ENCODE measurements around the gene RPS27L. TPM values are rescaled to one million over a fixed set of nuclear protein-coding genes. Genes with fewer than 3 reads are reported as not detected.

The RPS27L gene
- 42.6 and 193 TPM in 2 replicates for total RNA-seq (2014; rRNA removed; shearing (Covaris generic); ENCODE audit: low replicate concordance)

DNA sequence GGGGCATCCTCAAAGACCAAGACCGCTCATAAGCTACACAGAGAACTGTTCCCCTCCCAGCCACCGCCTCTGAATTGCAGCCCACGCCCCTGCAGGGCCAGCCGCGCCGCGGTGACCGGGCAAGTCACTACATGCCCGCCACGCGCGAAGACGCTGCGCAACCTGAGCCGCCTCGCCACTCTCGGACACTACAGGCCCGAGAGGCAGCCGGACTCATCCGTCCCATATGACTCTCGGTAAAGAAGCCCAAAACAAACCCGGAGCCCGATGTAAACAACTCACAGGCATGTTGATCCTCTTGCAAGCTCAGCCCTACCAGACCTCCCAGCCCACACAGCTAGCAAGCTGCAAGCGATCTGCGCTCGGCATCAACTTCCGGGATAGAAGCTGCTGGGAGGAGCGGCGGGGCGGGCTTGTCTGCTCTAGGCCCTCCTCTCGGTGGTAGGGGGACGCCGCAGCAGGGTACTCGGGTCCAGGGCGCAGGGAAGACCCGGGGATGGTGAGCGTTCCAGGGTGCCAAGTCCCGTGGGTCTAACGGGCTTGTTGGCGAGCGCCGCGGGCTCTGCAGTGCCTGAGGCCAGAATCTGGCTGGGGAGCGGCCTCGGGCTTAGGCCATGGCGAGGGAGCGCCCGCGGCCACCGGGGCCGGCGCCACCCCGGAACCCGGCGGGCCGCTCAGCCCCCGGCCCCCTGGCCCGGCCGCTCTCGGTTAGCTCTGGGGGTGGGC lies at the start of gene RPS27L:
TSS of gene RPS27L (minus strand) at position 360 of the 726 bp plus-strand sequence. CDS start at position 288, 72 bp downstream.
- peak; percentile 95 for DNase-seq
- Histone ChIP-seq H3K9me3 (no peaks in the 10 kb centered on the region), H3K4me3 (peak within 1 kb of the TSS; percentile 80), H3K36me3 (peaks cover 21% of the 10 kb centered on the region), H3K27me3 (no peaks in the 10 kb centered on the region)

DNA sequence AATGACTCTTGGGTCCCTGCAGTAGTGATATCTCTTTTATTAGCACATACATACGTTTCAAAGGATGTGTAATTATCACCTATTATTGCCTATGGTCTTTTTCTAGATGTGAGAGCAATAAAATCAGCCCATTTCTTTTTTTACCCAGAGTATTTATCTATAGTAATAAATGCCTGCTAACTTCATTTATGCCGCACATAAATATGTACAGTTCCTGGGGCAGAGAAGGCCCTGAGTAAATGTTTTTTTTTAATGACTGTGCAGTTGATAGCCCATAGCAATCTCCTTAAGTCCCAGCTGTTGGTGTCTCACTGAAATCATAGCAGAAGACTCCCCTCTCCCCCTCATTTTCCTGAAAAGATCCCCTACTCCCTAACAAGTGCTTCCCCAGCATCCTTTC lies 48.8 kb upstream of the RPS27L start:
- Histone ChIP-seq H3K36me3 (no peaks in the 10 kb centered on the region), H3K9me3 (no peaks in the 10 kb centered on the region), H3K27me3 (no peaks in the 10 kb centered on the region), H3K4me3 (no peak overlapping the region)
- DNase-seq: no peak

- no peak overlapping the region for H3K4me3 ChIP-seq
- DNase-seq: no peak
- H3K36me3 ChIP-seq: no peaks in the 10 kb centered on the region
- no peaks in the 10 kb centered on the region for H3K9me3 ChIP-seq
- H3K27me3 ChIP-seq: no peaks in the 10 kb centered on the region
Measured at GRCh38 chr15:63203451-63204090, 46.3 kb upstream of the RPS27L start.

DNA sequence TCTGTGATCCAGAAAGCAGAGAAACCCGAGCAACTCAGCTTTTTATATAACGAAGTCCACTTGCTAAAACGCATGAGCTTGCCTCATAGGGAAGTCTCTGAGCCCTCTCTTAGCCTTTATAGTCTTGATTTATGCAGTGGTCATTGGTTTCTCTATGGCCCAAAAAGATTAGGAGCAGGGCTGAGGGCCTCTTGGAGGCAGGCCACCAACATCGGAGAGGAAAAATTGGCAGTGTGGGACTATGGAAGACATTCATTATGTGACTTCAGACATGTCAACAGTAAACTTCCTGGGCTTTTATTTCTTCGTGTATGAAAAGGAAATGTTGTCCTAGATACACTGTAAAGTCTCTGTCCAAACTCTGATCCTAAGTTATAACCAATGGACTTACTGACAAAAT lies 45.6 kb upstream of the RPS27L start:
- DNase-seq: no peak
- Histone ChIP-seq H3K36me3 (no peaks in the 10 kb centered on the region), H3K27me3 (no peaks in the 10 kb centered on the region), H3K4me3 (no peak overlapping the region), H3K9me3 (no peaks in the 10 kb centered on the region)

GRCh38 chr15:63200464-63201249 lies 43.4 kb upstream of the RPS27L start:
- Histone ChIP-seq H3K27me3 (no peaks in the 10 kb centered on the region), H3K36me3 (no peaks in the 10 kb centered on the region), H3K9me3 (no peaks in the 10 kb centered on the region), H3K4me3 (no peak overlapping the region)
- DNase-seq: no peak

DNA sequence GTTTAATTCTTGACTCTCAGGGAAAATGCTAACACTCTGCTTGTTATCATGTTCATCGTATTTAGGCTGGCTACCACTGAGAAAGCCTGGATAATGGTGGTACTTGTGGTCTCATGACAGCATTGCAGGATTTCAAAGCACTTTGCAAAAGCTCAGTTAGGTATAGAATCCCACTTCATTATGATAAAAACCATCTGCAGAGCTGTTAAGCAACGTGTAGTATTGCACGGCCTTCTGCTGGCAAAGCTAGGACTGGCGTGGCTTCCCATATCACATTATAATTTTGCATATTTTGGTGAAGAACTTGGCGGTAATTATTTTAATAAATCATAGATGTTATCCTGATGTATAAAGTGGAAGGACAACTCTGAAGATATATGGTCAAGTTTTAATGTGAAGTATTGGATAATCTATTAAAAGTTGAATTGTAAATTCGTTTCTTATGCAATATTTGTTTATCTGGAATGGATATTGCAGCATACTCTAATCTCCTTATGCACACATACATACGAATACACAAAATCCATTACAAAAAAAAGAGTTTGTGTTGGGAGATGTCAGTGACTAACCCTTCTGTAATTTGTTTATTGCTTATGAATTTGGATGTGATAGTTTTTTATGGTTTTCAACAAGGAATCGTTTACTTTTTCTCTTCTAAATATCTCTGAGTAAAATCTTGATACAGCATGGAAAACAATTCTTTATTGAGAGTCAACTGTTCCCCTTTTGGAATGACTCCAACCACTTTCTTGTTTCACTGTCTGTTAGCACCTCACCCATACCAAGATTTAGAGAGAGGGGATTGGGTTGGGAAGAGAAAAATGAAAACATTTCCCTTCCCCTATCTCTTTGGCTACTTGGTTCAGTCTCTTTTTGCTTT lies 41.3 kb upstream of the RPS27L start:
- H3K4me3 ChIP-seq: no peak overlapping the region
- no peaks in the 10 kb centered on the region for H3K36me3 ChIP-seq
- no peaks in the 10 kb centered on the region for H3K9me3 ChIP-seq
- no peaks in the 10 kb centered on the region for H3K27me3 ChIP-seq
- no peak for DNase-seq

DNA sequence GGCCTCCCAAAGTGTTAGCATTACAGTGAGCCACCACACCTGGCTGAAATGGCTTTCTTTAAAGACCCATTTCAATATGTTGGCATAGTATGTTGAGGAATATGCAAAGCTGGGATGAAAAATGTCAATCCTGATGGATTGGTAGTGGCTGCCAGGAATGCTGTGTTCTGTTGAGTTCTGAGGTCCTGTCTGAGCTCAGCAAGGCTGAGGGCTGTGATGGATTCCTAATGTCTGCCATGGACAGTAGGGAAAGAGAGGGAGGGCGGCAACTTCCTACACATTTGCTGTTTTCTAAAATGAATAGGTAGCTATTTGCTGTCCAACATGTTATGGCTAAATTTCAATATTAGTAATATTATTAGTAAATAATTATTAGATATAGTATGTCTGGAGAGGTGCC lies 40.3 kb upstream of the RPS27L start:
- H3K27me3 ChIP-seq: no peaks in the 10 kb centered on the region
- no peak for DNase-seq
- no peaks in the 10 kb centered on the region for H3K36me3 ChIP-seq
- H3K9me3 ChIP-seq: no peaks in the 10 kb centered on the region
- H3K4me3 ChIP-seq: no peak overlapping the region

DNA sequence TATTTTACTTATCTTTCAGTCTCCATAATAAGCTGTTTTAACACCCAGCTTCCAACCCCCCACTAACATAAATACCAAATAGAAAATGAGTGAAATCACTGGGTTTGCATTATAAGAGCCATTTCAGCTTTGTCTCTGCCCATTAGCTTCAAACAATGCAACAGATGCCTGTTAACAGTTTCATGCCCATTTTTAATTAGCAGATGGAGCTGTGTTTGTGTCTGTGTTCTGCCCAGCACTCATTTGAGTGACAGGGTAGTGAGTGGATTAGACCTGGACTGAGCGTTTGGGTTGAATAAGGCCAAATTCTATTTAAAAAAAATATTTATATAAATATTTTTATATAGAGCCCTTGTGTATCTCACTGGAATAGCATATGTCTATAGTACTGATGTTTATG lies 39.6 kb upstream of the RPS27L start:
- DNase-seq: no peak
- Histone ChIP-seq H3K36me3 (no peaks in the 10 kb centered on the region), H3K27me3 (no peaks in the 10 kb centered on the region), H3K4me3 (no peak overlapping the region), H3K9me3 (no peaks in the 10 kb centered on the region)

GRCh38 chr15:63195569-63196015 lies 38.3 kb upstream of the RPS27L start:
- Histone ChIP-seq H3K36me3 (no peaks in the 10 kb centered on the region), H3K4me3 (no peak overlapping the region), H3K9me3 (no peaks in the 10 kb centered on the region), H3K27me3 (no peaks in the 10 kb centered on the region)
- no peak for DNase-seq

DNA sequence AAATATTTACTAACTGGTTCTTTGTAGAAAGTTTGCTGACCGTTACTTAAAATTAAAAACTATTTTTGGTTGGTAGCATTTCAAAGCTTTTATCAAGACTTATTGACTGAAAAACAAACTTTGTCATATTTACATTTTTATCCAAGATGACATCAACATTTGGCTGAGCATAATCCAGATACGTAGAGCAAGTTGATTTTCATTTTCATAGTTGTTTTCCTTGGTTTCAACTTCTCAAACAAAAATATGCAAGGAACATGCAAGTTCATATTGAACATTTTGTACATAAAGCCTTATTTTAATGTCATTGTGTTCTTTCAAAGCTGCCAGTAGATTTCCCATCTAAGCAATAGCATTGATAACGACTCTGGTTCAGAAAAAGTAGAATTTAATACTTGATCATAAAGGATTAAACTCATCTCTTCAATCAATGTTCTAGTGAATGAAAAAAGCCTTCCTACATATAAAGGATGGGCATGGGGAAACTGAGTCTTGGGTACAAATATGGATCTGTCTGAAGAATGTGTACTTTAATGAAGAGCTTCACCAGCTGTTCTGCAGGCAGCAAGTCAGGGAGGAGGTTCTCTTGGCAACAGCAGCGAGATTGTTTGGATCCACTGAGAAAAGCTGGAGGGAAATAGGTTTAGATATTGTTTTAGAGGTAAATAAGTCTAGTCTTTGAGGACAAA lies 37.7 kb upstream of the RPS27L start:
- H3K9me3 ChIP-seq: no peaks in the 10 kb centered on the region
- no peaks in the 10 kb centered on the region for H3K36me3 ChIP-seq
- DNase-seq: no peak
- no peak overlapping the region for H3K4me3 ChIP-seq
- no peaks in the 10 kb centered on the region for H3K27me3 ChIP-seq

- H3K36me3 ChIP-seq: no peaks in the 10 kb centered on the region
- H3K27me3 ChIP-seq: no peaks in the 10 kb centered on the region
- H3K9me3 ChIP-seq: no peaks in the 10 kb centered on the region
- no peak for DNase-seq
- H3K4me3 ChIP-seq: no peak overlapping the region
Measured at GRCh38 chr15:63194302-63194701, 37.0 kb upstream of the RPS27L start.

DNA sequence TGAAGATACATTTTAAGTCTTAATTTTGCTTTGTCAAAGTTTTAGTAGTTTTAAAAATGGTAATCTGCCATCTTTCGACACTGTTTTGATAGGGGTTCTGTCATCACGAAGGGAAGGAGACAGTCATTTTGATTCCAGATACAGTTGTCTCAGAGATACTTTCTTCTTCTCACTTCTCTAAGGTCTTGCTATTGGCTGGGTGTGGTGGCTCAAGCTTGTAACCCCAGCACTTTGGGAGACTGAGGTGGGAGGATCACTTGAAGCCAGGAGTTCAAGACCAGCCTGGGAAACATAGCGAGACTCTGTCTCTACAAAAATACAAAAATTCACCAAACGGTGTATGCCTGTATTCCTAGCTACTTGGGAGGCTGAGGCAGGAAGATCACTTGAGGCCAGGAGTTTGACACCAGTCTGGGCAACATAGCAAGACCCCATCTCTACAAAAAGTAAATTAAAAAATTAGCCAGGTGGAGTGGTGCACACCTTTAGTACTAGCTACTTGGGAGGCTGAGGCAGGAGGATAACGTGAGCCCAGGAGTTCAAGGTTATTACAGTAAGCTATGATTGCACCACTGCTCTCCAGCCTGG lies 35.4 kb upstream of the RPS27L start:
- Histone ChIP-seq H3K9me3 (no peaks in the 10 kb centered on the region), H3K27me3 (no peaks in the 10 kb centered on the region), H3K36me3 (no peaks in the 10 kb centered on the region), H3K4me3 (no peak overlapping the region)
- DNase-seq: no peak

DNA sequence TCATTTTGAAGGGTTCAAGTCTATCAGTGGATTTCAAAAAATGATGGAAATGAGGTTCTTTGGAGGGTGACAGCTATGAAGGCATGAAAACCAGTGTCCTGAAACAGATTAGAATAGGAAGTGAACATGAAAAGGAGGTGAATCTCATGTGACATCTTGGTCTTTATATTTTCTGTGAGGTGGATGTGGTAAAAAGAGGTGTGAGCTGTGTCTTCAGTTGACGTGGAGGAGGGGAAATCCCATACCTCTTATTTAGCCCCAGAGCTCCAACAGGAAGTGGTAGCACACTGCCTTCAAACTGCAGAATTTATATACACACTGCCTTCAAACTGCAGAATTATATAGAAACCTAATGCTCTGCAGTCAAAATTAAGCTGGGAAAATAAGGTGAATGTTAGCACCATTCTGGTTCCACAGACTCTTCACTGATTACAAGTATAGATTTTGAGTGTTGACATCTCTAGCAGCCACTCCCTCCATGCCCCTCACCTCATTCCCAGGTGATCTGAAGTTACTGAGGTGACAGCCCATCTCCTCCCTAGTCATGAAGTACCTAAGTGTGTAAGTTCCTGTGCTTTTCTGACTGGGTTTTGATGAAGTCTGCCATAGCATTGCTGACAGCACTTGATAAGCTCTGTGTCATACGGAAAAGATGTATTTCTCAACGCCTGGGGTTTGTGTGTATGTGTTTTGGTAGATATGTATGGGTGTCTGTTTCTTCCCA lies 34.8 kb upstream of the RPS27L start:
- no peak overlapping the region for H3K4me3 ChIP-seq
- no peaks in the 10 kb centered on the region for H3K36me3 ChIP-seq
- no peaks in the 10 kb centered on the region for H3K9me3 ChIP-seq
- DNase-seq: no peak
- no peaks in the 10 kb centered on the region for H3K27me3 ChIP-seq

GRCh38 chr15:63190769-63191649 lies 33.7 kb upstream of the RPS27L start:
- peak overlapping the region; percentile 72 for H3K4me3 ChIP-seq
- no peaks in the 10 kb centered on the region for H3K36me3 ChIP-seq
- no peak for DNase-seq
- H3K27me3 ChIP-seq: no peaks in the 10 kb centered on the region
- no peaks in the 10 kb centered on the region for H3K9me3 ChIP-seq

Data from MG63 (cell line).